HepG2 (cell line): ENCODE measurements around the gene CARMIL3. TPM values are rescaled to one million over a fixed set of nuclear protein-coding genes. Genes with fewer than 3 reads are reported as not detected.

Experiments used
- ARNTL ChIP-seq: sonication (generic); formaldehyde crosslinking; IDR thresholded peaks from 2 replicates; pipeline ENCODE4 v1.4.0; 2020; ENCODE audit warnings: mild to moderate bottlenecking, missing genetic modification reagents
- BCLAF1 ChIP-seq: fragments of 450-650 bp; IDR thresholded peaks from 2 replicates; pipeline ENCODE4 v1.6.1; 2017; ENCODE audit warnings: mild to moderate bottlenecking
- BRCA1 ChIP-seq: sonication (generic); formaldehyde crosslinking; IDR thresholded peaks from 2 replicates; pipeline ENCODE4 v1.4.0; 2020; ENCODE audit warnings: missing genetic modification reagents
- CENPT ChIP-seq: sonication (generic); formaldehyde crosslinking; IDR thresholded peaks from 2 replicates; pipeline ENCODE4 v1.8.0; 2022; ENCODE audit warnings: low read depth, mild to moderate bottlenecking, moderate library complexity, missing genetic modification reagents
- DMTF1 ChIP-seq: sonication (generic); formaldehyde crosslinking; IDR thresholded peaks from 2 replicates; pipeline ENCODE4 v1.4.0; 2020; ENCODE audit warnings: mild to moderate bottlenecking, missing genetic modification reagents
- EED ChIP-seq: sonication (generic); formaldehyde crosslinking; IDR thresholded peaks from 2 replicates; pipeline ENCODE4 v1.5.0; 2020; ENCODE audit warnings: mild to moderate bottlenecking, missing genetic modification reagents
- GZF1 ChIP-seq: sonication (generic); formaldehyde crosslinking; IDR thresholded peaks from 2 replicates; pipeline ENCODE4 v1.5.1; 2020; ENCODE audit warnings: mild to moderate bottlenecking, missing genetic modification reagents
- NFYC ChIP-seq: IDR thresholded peaks from 2 replicates; pipeline ENCODE4 v1.6.1; 2016; ENCODE audit warnings: missing genetic modification reagents, missing compliant biosample characterization
- REPIN1 ChIP-seq: sonication (generic); formaldehyde crosslinking; IDR thresholded peaks from 2 replicates; pipeline ENCODE4 v1.8.0; 2022; ENCODE audit warnings: missing genetic modification reagents, low read depth, mild to moderate bottlenecking, borderline replicate concordance
- SMARCE1 ChIP-seq: fragments of 450-650 bp; IDR thresholded peaks from 2 replicates; pipeline ENCODE4 v1.6.1; 2017; ENCODE audit warnings: borderline replicate concordance
- TBX3 ChIP-seq: fragments of 450-650 bp; IDR thresholded peaks from 2 replicates; pipeline ENCODE4 v1.6.1; 2017; ENCODE audit warnings: antibody characterized with exemption, mild to moderate bottlenecking, inconsistent platforms, borderline replicate concordance
- TEAD2 ChIP-seq: sonication (generic); formaldehyde crosslinking; IDR thresholded peaks from 2 replicates; pipeline ENCODE4 v1.9.0; 2021; ENCODE audit warnings: missing genetic modification reagents
- ZNF18 ChIP-seq: sonication (generic); formaldehyde crosslinking; IDR thresholded peaks from 2 replicates; pipeline ENCODE4 v1.8.0; 2022; ENCODE audit warnings: mild to moderate bottlenecking, missing genetic modification reagents; ENCODE audit not compliant: insufficient replicate concordance
- ZNF224 ChIP-seq: sonication (generic); formaldehyde crosslinking; IDR thresholded peaks from 2 replicates; pipeline ENCODE4 v1.5.0; 2020; ENCODE audit warnings: mild to moderate bottlenecking, missing genetic modification reagents
- ZNF225 ChIP-seq: sonication (generic); formaldehyde crosslinking; IDR thresholded peaks from 2 replicates; pipeline ENCODE4 v1.4.0; 2020; ENCODE audit warnings: mild to moderate bottlenecking, missing genetic modification reagents
- ZNF430 ChIP-seq: sonication (generic); formaldehyde crosslinking; IDR thresholded peaks from 2 replicates; pipeline ENCODE4 v1.9.0; 2021; ENCODE audit warnings: mild to moderate bottlenecking, missing genetic modification reagents
- ZSCAN31 ChIP-seq: sonication (generic); formaldehyde crosslinking; IDR thresholded peaks from 2 replicates; pipeline ENCODE4 v1.5.0; 2020; ENCODE audit warnings: low read depth, mild to moderate bottlenecking, missing genetic modification reagents
- polyA plus RNA-seq, 8 experiments: library from polyadenylated mRNA; depleted of rRNA in 3 of 8; stranded (reverse) in 7 of 8; unstranded in 1 of 8; fragments of >200 nt; fragmentation: Illumina TruSeq in 4 of 8; extraction: Trizol in 4 of 8; gene quantifications; 2 replicates each; pipeline versions ENCODE4 v1.2.1 to v1.2.3, GENCODE V29; 2011 to 2016; ENCODE audit warnings: low read depth in 4 of 8, missing spikeins in 1 of 8, mixed read lengths in 1 of 8; ENCODE audit not compliant: insufficient read depth in 1 of 8
- total RNA-seq, 5 experiments: library from RNA; depleted of rRNA; stranded (reverse); fragments of >200 nt; fragmentation: Illumina TruSeq; extraction: Trizol; gene quantifications; 2 replicates each; pipeline ENCODE4 v1.2.3, GENCODE V29; 2016; ENCODE audit warnings: low read depth in 1 of 5
- TF ChIP-seq, protein P1 (sequence below): IDR thresholded peaks from 2 replicates; pipeline ENCODE4 v1.6.1; 2016; ENCODE audit warnings: low read depth
- TF ChIP-seq, protein P2 (sequence below): sonication (generic); formaldehyde crosslinking; IDR thresholded peaks from 2 replicates; pipeline ENCODE4 v1.4.0; 2020; ENCODE audit warnings: missing genetic modification reagents, mild to moderate bottlenecking, borderline replicate concordance

Gene CARMIL3
- total and polyA plus RNA-seq, 2 of the 13 experiments (the other 11 are each of a cell fraction or from before 2014, with no cell fraction given): 0.27 to 0.55 TPM

GRCh38 chr14:24082411-24083080, 30.7 kb downstream of the CARMIL3 start (continued):
- TF ChIP-seq ZNF18 (CRISPR knock-in tag) (no peak), DMTF1 (CRISPR knock-in tag) (no peak), GZF1 (CRISPR knock-in tag) (no peak), REPIN1 (CRISPR knock-in tag) (no peak), ARNTL (CRISPR knock-in tag) (0 out of 2 replicates have a peak, but pooled peaks have one; percentile 5), TBX3 (no peak), ZNF225 (CRISPR knock-in tag) (peak; percentile 13; the same call in 1 of the 2 replicates), SMARCE1 (no peak), BCLAF1 (no peak), BRCA1 (CRISPR knock-in tag) (no peak), ZSCAN31 (no peak), NFYC (no peak), CENPT (0 out of 2 replicates have a peak, but pooled peaks have one; percentile 50), EED (CRISPR knock-in tag) (peak; percentile 86; the same call in 1 of the 2 replicates), TEAD2 (CRISPR knock-in tag) (no peak), ZNF224 (CRISPR knock-in tag) (no peak), ZNF430 (CRISPR knock-in tag) (no peak)
- TF ChIP-seq, protein P1, sequence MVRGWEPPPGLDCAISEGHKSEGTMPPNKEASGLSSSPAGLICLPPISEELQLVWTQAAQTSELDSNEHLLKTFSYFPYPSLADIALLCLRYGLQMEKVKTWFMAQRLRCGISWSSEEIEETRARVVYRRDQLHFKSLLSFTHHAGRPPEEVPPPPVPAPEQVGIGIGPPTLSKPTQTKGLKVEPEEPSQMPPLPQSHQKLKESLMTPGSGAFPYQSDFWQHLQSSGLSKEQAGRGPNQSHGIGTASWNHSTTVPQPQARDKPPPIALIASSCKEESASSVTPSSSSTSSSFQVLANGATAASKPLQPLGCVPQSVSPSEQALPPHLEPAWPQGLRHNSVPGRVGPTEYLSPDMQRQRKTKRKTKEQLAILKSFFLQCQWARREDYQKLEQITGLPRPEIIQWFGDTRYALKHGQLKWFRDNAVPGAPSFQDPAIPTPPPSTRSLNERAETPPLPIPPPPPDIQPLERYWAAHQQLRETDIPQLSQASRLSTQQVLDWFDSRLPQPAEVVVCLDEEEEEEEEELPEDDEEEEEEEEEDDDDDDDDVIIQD (CRISPR knock-in tag): no peak
- TF ChIP-seq, protein P2, sequence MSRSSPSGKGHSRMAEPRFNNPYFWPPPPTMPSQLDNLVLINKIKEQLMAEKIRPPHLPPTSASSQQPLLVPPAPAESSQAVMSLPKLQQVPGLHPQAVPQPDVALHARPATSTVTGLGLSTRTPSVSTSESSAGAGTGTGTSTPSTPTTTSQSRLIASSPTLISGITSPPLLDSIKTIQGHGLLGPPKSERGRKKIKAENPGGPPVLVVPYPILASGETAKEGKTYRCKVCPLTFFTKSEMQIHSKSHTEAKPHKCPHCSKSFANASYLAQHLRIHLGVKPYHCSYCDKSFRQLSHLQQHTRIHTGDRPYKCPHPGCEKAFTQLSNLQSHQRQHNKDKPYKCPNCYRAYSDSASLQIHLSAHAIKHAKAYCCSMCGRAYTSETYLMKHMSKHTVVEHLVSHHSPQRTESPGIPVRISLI: no peak
